HepG2 (cell line): ENCODE measurements around the gene DCST2. TPM values are rescaled to one million over a fixed set of nuclear protein-coding genes. Genes with fewer than 3 reads are reported as not detected.

Experiments
- BRD4 ChIP-seq: sonication (generic); formaldehyde crosslinking; IDR thresholded peaks from 2 replicates; pipeline ENCODE4 v1.4.0; 2020; ENCODE audit warnings: missing genetic modification reagents
- ELF1 ChIP-seq: sonication (generic); formaldehyde crosslinking; IDR thresholded peaks from 2 replicates; pipeline ENCODE4 v1.4.0; 2020; ENCODE audit warnings: missing genetic modification reagents
- GFI1 ChIP-seq: sonication (generic); formaldehyde crosslinking; IDR thresholded peaks from 2 replicates; pipeline ENCODE4 v1.5.0; 2020; ENCODE audit warnings: missing genetic modification reagents, mild to moderate bottlenecking, borderline replicate concordance
- IKZF1 ChIP-seq: fragments of 450-650 bp; IDR thresholded peaks from 2 replicates; pipeline ENCODE4 v1.7.1; 2016
- KLF13 ChIP-seq: sonication (generic); formaldehyde crosslinking; IDR thresholded peaks from 2 replicates; pipeline ENCODE4 v1.4.0; 2020; ENCODE audit warnings: mild to moderate bottlenecking, missing genetic modification reagents
- NFYB ChIP-seq: sonication (generic); formaldehyde crosslinking; IDR thresholded peaks from 2 replicates; pipeline ENCODE4 v1.4.0; 2020; ENCODE audit warnings: missing genetic modification reagents
- NRL ChIP-seq: sonication (generic); formaldehyde crosslinking; IDR thresholded peaks from 2 replicates; pipeline ENCODE4 v1.5.0; 2020; ENCODE audit warnings: missing genetic modification reagents, mild to moderate bottlenecking, moderate library complexity, borderline replicate concordance
- ONECUT2 ChIP-seq: sonication (generic); formaldehyde crosslinking; IDR thresholded peaks from 2 replicates; pipeline ENCODE4 v1.4.0; 2020; ENCODE audit warnings: missing genetic modification reagents
- PAX8 ChIP-seq: sonication (generic); formaldehyde crosslinking; IDR thresholded peaks from 2 replicates; pipeline ENCODE4 v1.8.0; 2022; ENCODE audit warnings: mild to moderate bottlenecking, missing genetic modification reagents, borderline replicate concordance
- RBM39 ChIP-seq: fragments of 200-400 bp; formaldehyde crosslinking; IDR thresholded peaks from one replicate; pipeline ENCODE4 v1.6.1; 2018; ENCODE audit warnings: antibody characterized with exemption, mild to moderate bottlenecking, low read depth, low read length; ENCODE audit not compliant: poor library complexity, severe bottlenecking
- RNF219 ChIP-seq: sonication (generic); formaldehyde crosslinking; IDR thresholded peaks from 2 replicates; pipeline ENCODE4 v1.5.0; 2020; ENCODE audit warnings: mild to moderate bottlenecking, missing genetic modification reagents
- SCMH1 ChIP-seq: sonication (generic); formaldehyde crosslinking; IDR thresholded peaks from 2 replicates; pipeline ENCODE4 v1.9.0; 2021; ENCODE audit warnings: missing genetic modification reagents, mild to moderate bottlenecking, borderline replicate concordance
- SETDB1 ChIP-seq: sonication (generic); formaldehyde crosslinking; IDR thresholded peaks from 2 replicates; pipeline ENCODE4 v1.5.1; 2020; ENCODE audit warnings: missing genetic modification reagents, mild to moderate bottlenecking, borderline replicate concordance
- SMYD3 ChIP-seq: sonication (generic); formaldehyde crosslinking; IDR thresholded peaks from 2 replicates; pipeline ENCODE4 v1.8.1; 2023; ENCODE audit warnings: mild to moderate bottlenecking, missing genetic modification reagents
- WIZ ChIP-seq: sonication (generic); formaldehyde crosslinking; IDR thresholded peaks from 2 replicates; pipeline ENCODE4 v1.5.1; 2020; ENCODE audit warnings: mild to moderate bottlenecking, missing genetic modification reagents
- ZFP37 ChIP-seq: sonication (generic); formaldehyde crosslinking; IDR thresholded peaks from 2 replicates; pipeline ENCODE4 v1.4.0; 2020; ENCODE audit warnings: missing genetic modification reagents, borderline replicate concordance
- ZKSCAN8 ChIP-seq: IDR thresholded peaks from 2 replicates; pipeline ENCODE4 v1.6.1; 2016; ENCODE audit warnings: borderline replicate concordance, missing genetic modification reagents, missing compliant biosample characterization
- ZNF205 ChIP-seq: IDR thresholded peaks from 2 replicates; pipeline ENCODE4 v1.6.1; 2018; ENCODE audit warnings: missing biosample characterization, missing genetic modification reagents
- ZNF30 ChIP-seq: sonication (generic); formaldehyde crosslinking; IDR thresholded peaks from 2 replicates; pipeline ENCODE4 v1.5.0; 2020; ENCODE audit warnings: mild to moderate bottlenecking, missing genetic modification reagents
- ZNF710 ChIP-seq: sonication (generic); formaldehyde crosslinking; IDR thresholded peaks from 2 replicates; pipeline ENCODE4 v1.5.0; 2020; ENCODE audit warnings: mild to moderate bottlenecking, missing genetic modification reagents, borderline replicate concordance
- ZXDC ChIP-seq: sonication (generic); formaldehyde crosslinking; IDR thresholded peaks from 2 replicates; pipeline ENCODE4 v1.5.0; 2020; ENCODE audit warnings: mild to moderate bottlenecking, missing genetic modification reagents
- polyA plus RNA-seq, 8 experiments: library from polyadenylated mRNA; depleted of rRNA in 3 of 8; stranded (reverse) in 7 of 8; unstranded in 1 of 8; fragments of >200 nt; fragmentation: Illumina TruSeq in 4 of 8; extraction: Trizol in 4 of 8; gene quantifications; 2 replicates each; pipeline versions ENCODE4 v1.2.1 to v1.2.3, GENCODE V29; 2011 to 2016; ENCODE audit warnings: low read depth in 4 of 8, missing spikeins in 1 of 8, mixed read lengths in 1 of 8; ENCODE audit not compliant: insufficient read depth in 1 of 8
- total RNA-seq, 5 experiments: library from RNA; depleted of rRNA; stranded (reverse); fragments of >200 nt; fragmentation: Illumina TruSeq; extraction: Trizol; gene quantifications; 2 replicates each; pipeline ENCODE4 v1.2.3, GENCODE V29; 2016; ENCODE audit warnings: low read depth in 1 of 5

Gene DCST2
- total and polyA plus RNA-seq, 2 of the 13 experiments (the other 11 are each of a cell fraction or from before 2014, with no cell fraction given): 0.74 TPM; not detected in 1

- no peak for TF ChIP-seq SCMH1 (CRISPR knock-in tag)
- no peak for TF ChIP-seq ELF1 (CRISPR knock-in tag)
- no peak for TF ChIP-seq IKZF1
- TF ChIP-seq RBM39: peak; percentile 33
- no peak for TF ChIP-seq BRD4 (CRISPR knock-in tag)
- no peak for TF ChIP-seq ZKSCAN8 (CRISPR knock-in tag)
- no peak for TF ChIP-seq SETDB1 (CRISPR knock-in tag)
- TF ChIP-seq ZNF30 (CRISPR knock-in tag): no peak
- TF ChIP-seq ZFP37: no peak
- no peak for TF ChIP-seq PAX8 (CRISPR knock-in tag)
- no peak for TF ChIP-seq GFI1 (CRISPR knock-in tag)
- peak; percentile 43; the same call in 1 of the 2 replicates for TF ChIP-seq NFYB
- no peak for TF ChIP-seq RNF219
- TF ChIP-seq ZNF205: no peak
- TF ChIP-seq ZNF710 (CRISPR knock-in tag): peak; percentile 63; the same call in 1 of the 2 replicates
- TF ChIP-seq WIZ (CRISPR knock-in tag): no peak
- TF ChIP-seq NRL (CRISPR knock-in tag): no peak; the same call in 1 of the 2 replicates
- no peak for TF ChIP-seq SMYD3 (CRISPR knock-in tag)
- no peak for TF ChIP-seq KLF13 (CRISPR knock-in tag)
- TF ChIP-seq ZXDC (CRISPR knock-in tag): no peak
- TF ChIP-seq ONECUT2 (CRISPR knock-in tag): no peak
Measured at GRCh38 chr1:155070721-155071569, 37.4 kb upstream of the DCST2 start (continued).
